HG03457 (cell line): ENCODE data around the gene DRD4.

Source experiments
- ATAC-seq: cut with Tn5 transposase; IDR thresholded peaks from one replicate; pipeline ENCODE4 v1.9.1; 2021; ENCODE audit warnings: moderate number of reproducible peaks; ENCODE audit not compliant: unreplicated experiment

DRD4 gene

GRCh38 chr11:620935-621814 is 15.9 kb upstream of the DRD4 start:
- no peak for ATAC-seq

- ATAC-seq: no peak
Measured at GRCh38 chr11:621838-622237, 15.2 kb upstream of the DRD4 start.

GRCh38 chr11:623349-623869 is 13.7 kb upstream of the DRD4 start:
- no peak for ATAC-seq

- no peak for ATAC-seq
Measured at GRCh38 chr11:623999-624704, 12.9 kb upstream of the DRD4 start.

GRCh38 chr11:624705-625635 is 12.1 kb upstream of the DRD4 start, which contains the start of gene CDHR5:
Gene CDHR5, minus strand, starts transcription at chr11:624955. Its CDS starts 53 bp downstream, at chr11:624902.
- ATAC-seq: no peak

- no peak for ATAC-seq
Measured at GRCh38 chr11:625636-626268, 11.3 kb upstream of the DRD4 start.

- no peak for ATAC-seq
Measured at GRCh38 chr11:626475-627307, 10.4 kb upstream of the DRD4 start, which contains the start of gene SCT. Gene SCT, minus strand, starts transcription at chr11:627181. Its CDS starts 38 bp downstream, at chr11:627143.

- ATAC-seq: no peak
Measured at GRCh38 chr11:627308-627576, 9.8 kb upstream of the DRD4 start.

GRCh38 chr11:628056-628455 is 9.0 kb upstream of the DRD4 start:
- no peak for ATAC-seq

- ATAC-seq: no peak
Measured at GRCh38 chr11:629237-629583, 7.9 kb upstream of the DRD4 start.

GRCh38 chr11:630871-631270 is 6.2 kb upstream of the DRD4 start:
- ATAC-seq: no peak

GRCh38 chr11:635945-636510 is 1.0 kb upstream of the DRD4 start:
- no peak for ATAC-seq

GRCh38 chr11:637333-637592 is 194 bp downstream of the DRD4 start:
- no peak for ATAC-seq

GRCh38 chr11:637593-638521 is 788 bp downstream of the DRD4 start:
- no peak for ATAC-seq

- no peak for ATAC-seq
Measured at GRCh38 chr11:638631-639331, 1.7 kb downstream of the DRD4 start.

- ATAC-seq: no peak
Measured at GRCh38 chr11:639332-639955, 2.4 kb downstream of the DRD4 start.

- ATAC-seq: no peak
Measured at GRCh38 chr11:640021-640706, 3.1 kb downstream of the DRD4 start.
